IMR-90 (cell line): ENCODE results near the gene PDCD1. TPM values are rescaled to one million over a fixed set of nuclear protein-coding genes. Genes with fewer than 3 reads are reported as not detected.

Experiments used
- ATAC-seq: fragments of 200-7000 bp; cut with Tn5 transposase; 2 replicates; pipeline ENCODE4 v1.9.1; 2020; ENCODE audit warnings: low read depth, mild to moderate bottlenecking, moderate library complexity
- BruUV-seq: library from RNA; stranded (reverse); fragments of 400-500 nt; replicated peaks from 2 replicates; lab custom pipeline; 2021; lab: Mats Ljungman, UMichigan
- CTCF ChIA-PET: fragments of 300-600 bp; formaldehyde crosslinking; extraction: SDS; loops from one replicate; lab custom pipeline; 2021; ENCODE audit warnings: antibody characterized with exemption; lab: Yijun Ruan, JAX
- POLR2A ChIA-PET: fragments of 300-600 bp; sonication (Branson Sonifier 250); formaldehyde crosslinking; loops from one replicate; lab custom pipeline; 2022; ENCODE audit warnings: antibody characterized with exemption; ENCODE audit not compliant: unreplicated experiment; lab: Charles Lee
- DNase-seq: peaks from one replicate; pipeline ENCODE4 v3.0.0; 2013
- H2AFZ ChIP-seq: replicated peaks from 2 replicates; pipeline ENCODE3; 2013; ENCODE audit warnings: low read length, mild to moderate bottlenecking; ENCODE audit not compliant: poor library complexity
- H2AK5ac ChIP-seq: 2 replicates; pipeline ENCODE4 v1.6.1; 2013; ENCODE audit warnings: low read depth, low read length, inconsistent platforms
- H2AK9ac ChIP-seq: replicated peaks from 2 replicates; pipeline ENCODE3; 2013; ENCODE audit warnings: mild to moderate bottlenecking, low read depth, low read length, moderate library complexity; ENCODE audit not compliant: poor library complexity
- H2BK120ac ChIP-seq: 2 replicates; pipeline ENCODE4 v1.6.1; 2013; ENCODE audit warnings: low read depth, low read length, inconsistent platforms
- H2BK15ac ChIP-seq: 3 replicates; pipeline ENCODE4 v1.6.1; 2013; ENCODE audit warnings: low read depth, low read length, inconsistent platforms
- H2BK20ac ChIP-seq: 2 replicates; pipeline ENCODE4 v1.6.1; 2013; ENCODE audit warnings: low read depth, mild to moderate bottlenecking, inconsistent platforms, low read length, moderate library complexity
- H2BK5ac ChIP-seq: 2 replicates; pipeline ENCODE4 v1.6.1; 2013; ENCODE audit warnings: mild to moderate bottlenecking, low read depth, low read length, inconsistent platforms; ENCODE audit not compliant: poor library complexity, severe bottlenecking
- H3K14ac ChIP-seq: replicated peaks from 2 replicates; pipeline ENCODE4 v1.6.1; 2013; ENCODE audit warnings: low read depth, low read length, inconsistent platforms
- H3K18ac ChIP-seq: 2 replicates; pipeline ENCODE4 v1.6.1; 2013; ENCODE audit warnings: low read depth, low read length, control low read depth
- H3K23ac ChIP-seq: 2 replicates; pipeline ENCODE4 v1.6.1; 2013; ENCODE audit warnings: low read depth, low read length, inconsistent platforms
- H3K27ac ChIP-seq: 2 replicates; pipeline ENCODE4 v1.5.1; 2013; ENCODE audit warnings: mild to moderate bottlenecking, control low read depth, low read length; ENCODE audit not compliant: insufficient read depth
- H3K27me3 ChIP-seq: 2 replicates; pipeline ENCODE4 v1.6.1; 2013; ENCODE audit warnings: low read length; ENCODE audit not compliant: control insufficient read depth, insufficient read depth
- H3K36me3 ChIP-seq: 2 replicates; pipeline ENCODE4 v1.6.1; 2013; ENCODE audit warnings: low read length, mixed read lengths; ENCODE audit not compliant: control insufficient read depth, insufficient read depth
- H3K4ac ChIP-seq: 2 replicates; pipeline ENCODE4 v1.6.1; 2013; ENCODE audit warnings: low read depth, low read length, inconsistent platforms
- H3K4me1 ChIP-seq: 2 replicates; pipeline ENCODE4 v1.6.1; 2013; ENCODE audit warnings: low read length, mixed read lengths; ENCODE audit not compliant: control insufficient read depth, insufficient read depth
- H3K4me2 ChIP-seq: 2 replicates; pipeline ENCODE4 v1.6.1; 2013; ENCODE audit warnings: low read depth, mild to moderate bottlenecking, control low read depth, low read length, moderate library complexity
- H3K4me3 ChIP-seq: 2 replicates; pipeline ENCODE4 v1.5.1; 2013; ENCODE audit warnings: low read depth, mild to moderate bottlenecking, control low read depth, low read length, moderate library complexity; ENCODE audit not compliant: insufficient read depth
- H3K56ac ChIP-seq: 2 replicates; pipeline ENCODE4 v1.6.1; 2013; ENCODE audit warnings: low read length, inconsistent platforms; ENCODE audit not compliant: insufficient read depth; ENCODE audit errors: extremely low read depth
- H3K79me1 ChIP-seq, 2 experiments: 2 replicates each; pipeline ENCODE4 v1.6.1; 2013; ENCODE audit warnings: low read length in 2 of 2, inconsistent platforms in 1 of 2, low read depth in 1 of 2
- H3K9ac ChIP-seq: 2 replicates; pipeline ENCODE4 v1.6.1; 2013; ENCODE audit warnings: low read depth, low read length, control low read depth
- H3K9me1 ChIP-seq: 2 replicates; pipeline ENCODE4 v1.6.1; 2013; ENCODE audit warnings: low read length, inconsistent platforms; ENCODE audit not compliant: insufficient read depth
- H3K9me3 ChIP-seq: 2 replicates; pipeline ENCODE4 v1.6.1; 2013; ENCODE audit warnings: low read length; ENCODE audit not compliant: control insufficient read depth, insufficient read depth
- H4K20me1 ChIP-seq: 2 replicates; pipeline ENCODE4 v1.6.1; 2013; ENCODE audit warnings: low read length, inconsistent platforms; ENCODE audit not compliant: insufficient read depth
- H4K5ac ChIP-seq: 2 replicates; pipeline ENCODE4 v1.6.1; 2013; ENCODE audit warnings: mild to moderate bottlenecking, low read depth, low read length, control low read depth
- H4K8ac ChIP-seq, 2 experiments: 2 replicates each; pipeline ENCODE4 v1.6.1; 2013; ENCODE audit warnings: low read depth in 2 of 2, low read length in 2 of 2, control low read depth in 1 of 2, inconsistent platforms in 1 of 2
- H4K91ac ChIP-seq: 2 replicates; pipeline ENCODE4 v1.6.1; 2013; ENCODE audit warnings: low read depth, low read length, inconsistent platforms; ENCODE audit not compliant: insufficient read depth
- NFE2L2 ChIP-seq: fragments of 150-350 bp; IDR thresholded peaks from 2 replicates; pipeline ENCODE4 v1.6.1; 2016; ENCODE audit warnings: low read depth, mild to moderate bottlenecking, low read length
- RFX5 ChIP-seq: IDR thresholded peaks from 2 replicates; pipeline ENCODE4 v1.8.0; 2012; ENCODE audit warnings: low read depth, mild to moderate bottlenecking, low read length, moderate library complexity
- SMC3 ChIP-seq: fragments of 150-350 bp; IDR thresholded peaks from 2 replicates; pipeline ENCODE4 v1.6.1; 2016; ENCODE audit warnings: low read depth, mild to moderate bottlenecking, antibody characterized with exemption, low read length, moderate library complexity
- WGBS, 2 experiments: methylation state at CpG; one replicate each; pipeline versions ENCODE4 v1.1.5 to v1.1.7; 2013; ENCODE audit warnings: missing lambda C conversion rate in 2 of 2; ENCODE audit not compliant: insufficient read length in 1 of 2; ENCODE audit errors: extremely low coverage in 2 of 2; 5-methylcytosine and 5-hydroxymethylcytosine counted together
- dilution Hi-C: fragments of 300-500 bp; cut with HindIII; formaldehyde crosslinking; loops from one replicate; pipeline ENCODE4 v1.14.3; 2018; ENCODE audit warnings: low sequenced_read_pairs; ENCODE audit not compliant: unreplicated experiment
- in situ Hi-C: fragments of 300-500 bp; cut with MboI; formaldehyde crosslinking; loops from 3 replicates; pipeline ENCODE4 v1.14.3; 2019; ENCODE audit warnings: low sequenced_read_pairs, inconsistent platforms, mixed read lengths
- intact Hi-C: fragments of 100-400 bp; cut with micrococcal nuclease; formaldehyde crosslinking; loops from 2 replicates; pipeline ENCODE4 v1.10.0; 2022
- polyA plus RNA-seq, 3 experiments: library from polyadenylated mRNA; depleted of rRNA; stranded (reverse); fragments of >200 nt; gene quantifications; 2 replicates each; pipeline ENCODE4 v1.2.3, GENCODE V29; 2012; ENCODE audit warnings: low replicate concordance in 1 of 3
- total RNA-seq: library from RNA; depleted of rRNA; stranded (reverse); fragments of >200 nt; gene quantifications from 2 replicates; pipeline ENCODE4 v1.2.3, GENCODE V29; 2012

The PDCD1 gene
- total and polyA plus RNA-seq, 2 of the 4 experiments (the other 2 are of a cell fraction), result not detected

GRCh38 chr2:241869087-241869961, 10.6 kb upstream of the PDCD1 start, which contains the start of gene RTP5:
TSS of gene RTP5 (plus strand) at chr2:241869729. CDS start at chr2:241869757, 28 bp downstream.
- DNase-seq, result no peak
- intact Hi-C loops, result no loop called here
- POLR2A ChIA-PET, result no interaction called here

More at GRCh38 chr2:241869087-241869961, 10.6 kb upstream of the PDCD1 start, which contains the start of gene RTP5:
- dilution Hi-C loops (no loop called here), in situ Hi-C loops (no loop called here)
- TF ChIP-seq RFX5 (no peak), NFE2L2 (no peak), SMC3 (no peak)
- WGBS, 2 experiments, result 83% methylated on average over 14 of the region's 33 CpGs; no CpG with 5 or more reads in 1 of the 2 experiments
- peaks cover 5% of the 10 kb centered on the region for H4K20me1 ChIP-seq
- H3K4ac ChIP-seq, result no peak within 1 kb of the TSS
- H3K4me2 ChIP-seq, result no peak within 1 kb of the TSS
- H4K5ac ChIP-seq, result no peak within 1 kb of the TSS
- H4K8ac ChIP-seq, result no peak within 1 kb of the TSS
- H3K23ac ChIP-seq, result no peak within 1 kb of the TSS
- no TSS peak for BruUV-seq
- H3K27ac ChIP-seq, result no peak within 1 kb of the TSS
- H2BK5ac ChIP-seq, result no peak within 1 kb of the TSS
- no peak within 1 kb of the TSS for H3K18ac ChIP-seq
- no peak within 1 kb of the TSS for H3K4me3 ChIP-seq
- peaks cover 45% of the 10 kb centered on the region for H3K27me3 ChIP-seq
- no peaks in the 10 kb centered on the region for H3K79me1 ChIP-seq
- no peak within 1 kb of the TSS for H3K14ac ChIP-seq
- no peak within 1 kb of the TSS for H2BK15ac ChIP-seq
- H4K91ac ChIP-seq, result no peak within 1 kb of the TSS
- H2AFZ ChIP-seq, result peak within 1 kb of the TSS; percentile 70
- no peak within 1 kb of the TSS for H2AK9ac ChIP-seq
- ATAC-seq, result no peak
- CTCF ChIA-PET, result no interaction called here
- H2BK120ac ChIP-seq, result no peak within 1 kb of the TSS
- peaks cover 16% of the 10 kb centered on the region for H3K9me1 ChIP-seq
- H2AK5ac ChIP-seq, result no peak within 1 kb of the TSS
- no peaks in the 10 kb centered on the region for H3K9me3 ChIP-seq
- H3K56ac ChIP-seq, result no peak within 1 kb of the TSS
- no peaks in the 10 kb centered on the region for H3K36me3 ChIP-seq
- H3K4me1 ChIP-seq, result no peaks in the 10 kb centered on the region; the same call in 1 of the 2 replicates
- H2BK20ac ChIP-seq, result no peak within 1 kb of the TSS
- H3K9ac ChIP-seq, result no peak within 1 kb of the TSS
